Epithelial cell of proximal tubule (primary cell): ENCODE results near the gene SRP14. TPM values are rescaled to one million over a fixed set of nuclear protein-coding genes. Genes with fewer than 3 reads are reported as not detected.

ENCODE experiments used
- DNase-seq: peaks from one replicate; pipeline ENCODE4 v3.0.0-alpha.2; 2011; ENCODE audit warnings: low read depth
- H3K4me3 ChIP-seq: 2 replicates; pipeline ENCODE4 v1.5.1; 2011; ENCODE audit warnings: low read depth, mild to moderate bottlenecking, low read length
- total RNA-seq: library from RNA; depleted of rRNA; stranded (reverse); fragments of >200 nt; gene quantifications from 2 replicates; pipeline ENCODE4 v1.2.3, GENCODE V29; 2015
- TF ChIP-seq, protein P1 (sequence below): conservative IDR thresholded peaks from 2 replicates; pipeline ENCODE4 v1.5.1; 2012; ENCODE audit warnings: low read depth, mild to moderate bottlenecking, low read length

Gene SRP14
- total RNA-seq, 1 donor from 2014 or later = 402 TPM

DNA sequence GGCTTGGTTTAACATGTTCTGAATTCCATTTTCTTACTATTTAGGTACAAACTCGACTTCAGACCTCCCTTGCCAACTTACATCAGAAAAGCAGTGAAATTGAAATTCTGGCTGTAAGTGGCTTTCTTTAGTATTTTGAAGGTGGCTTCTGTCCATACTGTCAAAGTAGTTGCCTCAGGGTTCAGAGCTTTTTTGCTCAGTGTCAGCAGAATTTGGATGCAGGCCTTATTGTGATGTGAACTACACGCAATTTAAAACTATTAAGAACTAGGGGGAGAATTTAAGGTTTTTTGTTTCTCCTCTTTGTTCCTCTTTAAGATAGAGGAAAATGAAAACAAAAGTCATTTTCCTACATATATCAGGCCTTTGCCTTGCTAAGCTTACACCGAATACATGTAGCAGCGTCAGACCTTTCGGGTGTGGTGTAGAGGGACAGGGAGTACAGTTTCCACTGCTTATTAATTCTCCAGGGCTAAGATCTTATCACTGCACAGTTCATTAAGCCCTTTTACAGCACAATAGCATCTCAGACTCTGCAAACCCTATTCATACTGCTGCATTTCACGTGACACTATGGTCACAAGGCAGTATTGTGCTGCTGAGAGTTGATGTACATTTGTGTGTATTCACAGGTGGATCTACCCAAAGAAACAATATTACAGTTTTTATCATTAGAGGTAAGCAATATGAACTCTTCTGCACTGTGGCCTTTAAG lies 6.7 kb downstream of the SRP14 start:
- TF ChIP-seq, protein P1, sequence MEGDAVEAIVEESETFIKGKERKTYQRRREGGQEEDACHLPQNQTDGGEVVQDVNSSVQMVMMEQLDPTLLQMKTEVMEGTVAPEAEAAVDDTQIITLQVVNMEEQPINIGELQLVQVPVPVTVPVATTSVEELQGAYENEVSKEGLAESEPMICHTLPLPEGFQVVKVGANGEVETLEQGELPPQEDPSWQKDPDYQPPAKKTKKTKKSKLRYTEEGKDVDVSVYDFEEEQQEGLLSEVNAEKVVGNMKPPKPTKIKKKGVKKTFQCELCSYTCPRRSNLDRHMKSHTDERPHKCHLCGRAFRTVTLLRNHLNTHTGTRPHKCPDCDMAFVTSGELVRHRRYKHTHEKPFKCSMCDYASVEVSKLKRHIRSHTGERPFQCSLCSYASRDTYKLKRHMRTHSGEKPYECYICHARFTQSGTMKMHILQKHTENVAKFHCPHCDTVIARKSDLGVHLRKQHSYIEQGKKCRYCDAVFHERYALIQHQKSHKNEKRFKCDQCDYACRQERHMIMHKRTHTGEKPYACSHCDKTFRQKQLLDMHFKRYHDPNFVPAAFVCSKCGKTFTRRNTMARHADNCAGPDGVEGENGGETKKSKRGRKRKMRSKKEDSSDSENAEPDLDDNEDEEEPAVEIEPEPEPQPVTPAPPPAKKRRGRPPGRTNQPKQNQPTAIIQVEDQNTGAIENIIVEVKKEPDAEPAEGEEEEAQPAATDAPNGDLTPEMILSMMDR = no peak
- no peak for DNase-seq
- no peak overlapping the region for H3K4me3 ChIP-seq

DNA sequence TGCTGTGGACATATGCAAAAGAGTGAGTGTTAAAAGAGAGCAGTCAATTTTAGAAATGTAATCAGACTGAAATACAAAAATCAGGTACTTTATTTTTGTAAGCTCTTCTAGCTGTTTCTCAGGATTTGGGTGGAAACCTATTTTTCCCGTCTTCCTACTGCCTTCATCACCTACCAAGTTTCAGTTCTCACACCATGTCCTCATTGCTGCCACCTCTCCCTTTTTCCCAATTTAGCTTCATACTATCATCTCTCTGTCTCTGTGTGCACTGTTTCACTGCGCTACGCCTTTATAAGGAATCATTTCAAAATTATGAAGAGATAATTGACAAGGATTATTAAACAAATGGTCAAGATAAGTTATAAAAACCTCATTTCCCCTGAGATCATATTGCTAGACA lies 7.7 kb downstream of the SRP14 start:
- TF ChIP-seq, protein P1 = no peak
- no peak for DNase-seq
- H3K4me3 ChIP-seq = no peak overlapping the region

DNA sequence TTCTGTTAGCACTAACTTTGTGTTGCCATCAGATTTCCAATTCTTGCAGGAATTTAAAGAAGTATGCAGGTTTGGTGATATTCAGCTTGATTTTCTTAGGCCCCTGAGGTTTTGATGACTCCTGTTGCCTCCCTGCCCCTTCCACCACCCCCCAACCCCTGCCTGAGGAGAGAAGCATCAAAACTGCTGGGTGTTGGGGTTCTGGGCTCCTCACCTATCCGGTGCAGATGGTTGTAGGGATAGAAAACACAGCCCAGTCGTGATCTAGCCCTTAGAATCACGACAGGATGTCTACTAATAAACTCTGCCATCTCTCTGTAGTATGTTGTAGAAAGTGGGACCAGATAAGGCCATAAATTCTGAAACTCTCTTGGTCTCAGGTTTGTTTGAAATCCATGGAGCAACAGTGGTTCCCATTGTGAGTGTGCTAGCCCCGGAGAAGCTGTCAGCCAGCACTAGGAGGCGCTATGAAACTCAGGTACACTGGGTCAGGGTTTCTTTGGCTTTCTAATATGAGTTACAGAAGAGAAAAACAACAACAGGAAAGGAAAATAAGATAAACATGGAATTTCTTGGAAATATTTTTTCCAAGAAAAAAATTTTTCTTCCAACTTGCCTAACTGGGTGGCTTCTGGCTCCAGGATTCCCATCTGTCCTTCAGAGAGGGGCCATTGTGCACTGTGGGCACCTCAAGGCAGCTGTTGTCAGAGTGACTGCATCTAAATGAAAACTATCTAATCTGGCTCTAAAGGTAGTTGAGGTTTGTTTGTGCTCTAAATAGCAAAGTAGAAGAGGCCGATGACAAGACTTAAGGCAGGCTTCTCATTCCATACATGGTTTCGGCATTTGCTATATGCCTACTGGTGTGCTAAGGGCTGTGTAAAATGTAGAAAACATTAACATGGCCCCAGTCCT lies 8.7 kb downstream of the SRP14 start:
- TF ChIP-seq, protein P1 = peak; percentile 86
- no peak for DNase-seq
- H3K4me3 ChIP-seq = no peak overlapping the region

DNA sequence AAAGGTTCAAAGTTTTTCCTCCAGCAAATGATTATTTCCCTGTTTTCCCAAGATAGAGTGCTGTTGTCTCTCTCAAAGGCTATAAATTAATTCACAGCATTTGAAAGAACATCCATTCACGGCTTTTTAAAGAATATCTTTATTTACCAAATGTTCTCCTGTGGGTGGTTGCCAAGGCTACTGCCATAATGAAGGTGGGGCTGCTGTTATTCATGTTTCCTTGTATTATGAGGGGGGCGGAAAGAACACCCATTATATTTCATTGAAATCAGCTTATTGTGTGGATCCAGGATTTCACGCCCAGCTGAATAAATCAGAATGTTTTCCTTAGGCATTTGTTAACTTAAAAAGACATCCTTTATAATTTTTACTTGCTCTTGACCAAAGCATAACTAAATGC lies 10.1 kb downstream of the SRP14 start:
- DNase-seq = no peak

DNA sequence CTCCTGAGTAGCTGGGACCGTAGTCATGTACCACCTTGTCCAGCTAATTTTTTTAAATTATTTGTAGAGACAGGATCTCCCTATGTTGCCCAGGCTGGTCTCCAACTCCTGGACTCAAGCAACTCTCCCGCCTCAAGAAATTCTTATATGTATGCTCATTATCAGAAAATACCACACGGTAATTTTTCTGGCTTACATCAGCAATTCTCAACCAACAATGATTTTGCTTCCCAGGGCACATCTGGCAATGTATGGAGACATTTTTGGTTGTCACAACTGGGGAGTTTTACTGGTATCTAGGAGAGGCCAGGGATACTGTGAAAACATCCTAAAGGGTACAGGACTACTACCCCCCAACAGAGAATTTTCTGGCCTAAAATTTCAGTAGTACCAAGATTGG lies 10.8 kb downstream of the SRP14 start:
- TF ChIP-seq, protein P1 = no peak
- no peak overlapping the region for H3K4me3 ChIP-seq
- no peak for DNase-seq

More for the DNA sequence above, 10.1 kb downstream of the SRP14 start:
- no peak overlapping the region for H3K4me3 ChIP-seq
- TF ChIP-seq, protein P1 = no peak

DNA sequence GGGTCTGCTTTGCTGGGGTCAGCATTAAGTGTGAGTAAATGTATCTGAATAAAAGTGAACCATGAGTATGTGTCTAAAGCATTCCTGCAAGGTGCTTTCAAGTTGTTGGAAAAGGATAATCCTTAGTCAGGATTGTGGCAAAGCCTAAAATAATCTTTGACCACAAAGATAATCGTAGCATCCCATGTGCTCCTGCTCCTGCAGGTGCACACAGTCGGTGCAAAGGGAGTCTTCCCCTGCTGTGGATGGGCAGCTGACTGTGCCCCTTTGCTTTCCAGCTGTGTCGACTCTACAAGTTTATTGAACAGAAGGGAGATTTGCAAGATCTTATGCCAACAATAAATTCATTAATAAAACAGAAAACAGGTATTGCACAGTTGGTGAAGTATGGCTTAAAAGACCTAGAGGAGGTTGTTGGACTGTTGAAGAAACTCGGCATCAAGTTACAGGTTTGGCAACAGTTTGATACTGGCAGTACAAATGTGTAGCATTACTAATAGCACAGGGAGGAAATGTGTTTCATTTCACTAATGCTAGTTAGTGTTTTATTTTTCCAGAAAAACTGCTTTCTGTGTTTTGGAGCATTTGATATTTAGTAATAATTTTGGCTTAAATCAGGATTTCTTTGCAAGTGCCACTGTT lies 22.6 kb downstream of the SRP14 start:
- DNase-seq = no peak
- TF ChIP-seq, protein P1 = no peak
- no peak overlapping the region for H3K4me3 ChIP-seq
